HUES6 (cell line): Measurements from ENCODE around the gene EFCAB6.
A peak's percentile ranks its signal among the peaks of the same experiment; 100 is the strongest.

Source experiments
- H3K27ac ChIP-seq: 2 replicates; pipeline ENCODE4 v1.7.0; 2013; ENCODE audit warnings: low read depth, mild to moderate bottlenecking, low read length, inconsistent platforms
- H3K27me3 ChIP-seq: 2 replicates; pipeline ENCODE4 v1.6.1; 2013; ENCODE audit warnings: low read length; ENCODE audit not compliant: control insufficient read depth, insufficient read depth
- H3K36me3 ChIP-seq: 2 replicates; pipeline ENCODE4 v1.6.1; 2013; ENCODE audit warnings: low read length; ENCODE audit not compliant: control insufficient read depth, insufficient read depth
- H3K4me1 ChIP-seq: 2 replicates; pipeline ENCODE4 v1.6.1; 2013; ENCODE audit warnings: low read length; ENCODE audit not compliant: control insufficient read depth, insufficient read depth
- H3K4me3 ChIP-seq: 2 replicates; pipeline ENCODE4 v1.5.1; 2013; ENCODE audit warnings: low read depth, low read length
- H3K9ac ChIP-seq: one replicate; pipeline ENCODE4 v1.6.1; 2013; ENCODE audit warnings: mild to moderate bottlenecking, low read length
- H3K9me3 ChIP-seq: 2 replicates; pipeline ENCODE4 v1.6.1; 2013; ENCODE audit warnings: low read depth, low read length; ENCODE audit not compliant: control insufficient read depth, insufficient read depth

EFCAB6 gene

GRCh38 chr22:43820651-43821305 lies 8.7 kb upstream of the EFCAB6 start:
- Histone ChIP-seq H3K4me1 (peaks cover 37% of the 10 kb centered on the region), H3K9ac (no peak overlapping the region), H3K9me3 (no peaks in the 10 kb centered on the region), H3K27ac (no peak overlapping the region), H3K27me3 (no peaks in the 10 kb centered on the region), H3K4me3 (no peak overlapping the region), H3K36me3 (peaks cover 3% of the 10 kb centered on the region; the same call in 1 of the 2 replicates)

GRCh38 chr22:43819931-43820640 lies 8.0 kb upstream of the EFCAB6 start:
- H3K36me3 ChIP-seq = no peaks in the 10 kb centered on the region; the same call in 1 of the 2 replicates
- H3K9ac ChIP-seq = no peak overlapping the region
- no peaks in the 10 kb centered on the region for H3K27me3 ChIP-seq
- no peaks in the 10 kb centered on the region for H3K9me3 ChIP-seq
- H3K4me1 ChIP-seq = peaks cover 37% of the 10 kb centered on the region
- H3K27ac ChIP-seq = no peak overlapping the region
- no peak overlapping the region for H3K4me3 ChIP-seq

GRCh38 chr22:43819421-43819921 lies 7.4 kb upstream of the EFCAB6 start:
- Histone ChIP-seq H3K9ac (no peak overlapping the region), H3K9me3 (no peaks in the 10 kb centered on the region), H3K4me3 (no peak overlapping the region), H3K27ac (no peak overlapping the region), H3K27me3 (no peaks in the 10 kb centered on the region), H3K36me3 (no peaks in the 10 kb centered on the region; the same call in 1 of the 2 replicates), H3K4me1 (peaks cover 34% of the 10 kb centered on the region)

- Histone ChIP-seq H3K9ac (no peak overlapping the region), H3K36me3 (no peaks in the 10 kb centered on the region; the same call in 1 of the 2 replicates), H3K9me3 (no peaks in the 10 kb centered on the region), H3K27me3 (no peaks in the 10 kb centered on the region), H3K4me3 (no peak overlapping the region), H3K27ac (no peak overlapping the region), H3K4me1 (peaks cover 30% of the 10 kb centered on the region)
Measured at GRCh38 chr22:43818981-43819380, 6.9 kb upstream of the EFCAB6 start.

- Histone ChIP-seq H3K4me3 (no peak overlapping the region), H3K36me3 (no peaks in the 10 kb centered on the region; the same call in 1 of the 2 replicates), H3K4me1 (peaks cover 18% of the 10 kb centered on the region), H3K9ac (no peak overlapping the region), H3K27ac (no peak overlapping the region), H3K9me3 (no peaks in the 10 kb centered on the region), H3K27me3 (no peaks in the 10 kb centered on the region)
Measured at GRCh38 chr22:43817402-43817801, 5.3 kb upstream of the EFCAB6 start.

GRCh38 chr22:43814264-43814663 lies 2.2 kb upstream of the EFCAB6 start:
- Histone ChIP-seq H3K36me3 (no peaks in the 10 kb centered on the region), H3K9ac (no peak overlapping the region), H3K27me3 (no peaks in the 10 kb centered on the region), H3K4me3 (no peak overlapping the region), H3K9me3 (no peaks in the 10 kb centered on the region), H3K27ac (no peak overlapping the region), H3K4me1 (peaks cover 3% of the 10 kb centered on the region; the same call in 1 of the 2 replicates)

- H3K27ac ChIP-seq = no peak overlapping the region
- H3K4me3 ChIP-seq = peak overlapping the region; percentile 83
Measured at GRCh38 chr22:43812890-43813289, 785 bp upstream of the EFCAB6 start.

GRCh38 chr22:43811777-43812148 lies 342 bp downstream of the EFCAB6 start:
- Histone ChIP-seq H3K9ac (peak overlapping the region; percentile 59), H3K9me3 (no peaks in the 10 kb centered on the region), H3K27me3 (peaks cover 3% of the 10 kb centered on the region; the same call in 1 of the 2 replicates), H3K36me3 (no peaks in the 10 kb centered on the region), H3K4me3 (peak overlapping the region; percentile 83), H3K4me1 (peaks cover 3% of the 10 kb centered on the region; the same call in 1 of the 2 replicates), H3K27ac (no peak overlapping the region)

More at GRCh38 chr22:43812890-43813289, 785 bp upstream of the EFCAB6 start:
- H3K9ac ChIP-seq = peak overlapping the region; percentile 89
- H3K4me1 ChIP-seq = peaks cover 3% of the 10 kb centered on the region; the same call in 1 of the 2 replicates
- H3K27me3 ChIP-seq = no peaks in the 10 kb centered on the region
- H3K36me3 ChIP-seq = no peaks in the 10 kb centered on the region
- no peaks in the 10 kb centered on the region for H3K9me3 ChIP-seq

- no peak overlapping the region for H3K4me3 ChIP-seq
- no peaks in the 10 kb centered on the region for H3K4me1 ChIP-seq
- no peaks in the 10 kb centered on the region for H3K36me3 ChIP-seq
- H3K27ac ChIP-seq = no peak overlapping the region
- no peaks in the 10 kb centered on the region for H3K9me3 ChIP-seq
- H3K27me3 ChIP-seq = peaks cover 3% of the 10 kb centered on the region; the same call in 1 of the 2 replicates
- H3K9ac ChIP-seq = no peak overlapping the region
Measured at GRCh38 chr22:43802897-43803495, 9.1 kb downstream of the EFCAB6 start.

GRCh38 chr22:43800970-43801369 lies 11.1 kb downstream of the EFCAB6 start:
- H3K4me3 ChIP-seq = no peak overlapping the region
- H3K9ac ChIP-seq = no peak overlapping the region
- H3K27me3 ChIP-seq = no peaks in the 10 kb centered on the region
- no peak overlapping the region for H3K27ac ChIP-seq
- no peaks in the 10 kb centered on the region for H3K4me1 ChIP-seq
- H3K36me3 ChIP-seq = no peaks in the 10 kb centered on the region
- no peaks in the 10 kb centered on the region for H3K9me3 ChIP-seq

GRCh38 chr22:43798492-43798891 lies 13.6 kb downstream of the EFCAB6 start:
- Histone ChIP-seq H3K27ac (no peak overlapping the region), H3K36me3 (no peaks in the 10 kb centered on the region), H3K9me3 (no peaks in the 10 kb centered on the region), H3K4me3 (no peak overlapping the region), H3K4me1 (no peaks in the 10 kb centered on the region), H3K9ac (no peak overlapping the region), H3K27me3 (no peaks in the 10 kb centered on the region)
